ENCODE results near the gene MGLL.

GRCh38 chr3:127774647-127775046, 47.7 kb downstream of the MGLL start:
- TF ChIP-seq POLR2A (IDR thresholded peaks at IDR 0.05): no peak
- no peak for TF ChIP-seq CTCF (IDR thresholded peaks at IDR 0.05)

All from esophagus squamous epithelium (tissue), 4 donors.